GM12892 (cell line): ENCODE measurements around the gene HIRIP3.

ENCODE experiments used
- POLR2AphosphoS5 ChIP-seq: IDR thresholded peaks from 2 replicates; pipeline ENCODE4 v1.6.1; 2011; ENCODE audit warnings: low read depth, low read length, control low read depth
- TAF1 ChIP-seq: IDR thresholded peaks from 2 replicates; pipeline ENCODE4 v1.6.1; 2011; ENCODE audit warnings: low read depth, mild to moderate bottlenecking, control low read depth, low read length, borderline replicate concordance

DNA sequence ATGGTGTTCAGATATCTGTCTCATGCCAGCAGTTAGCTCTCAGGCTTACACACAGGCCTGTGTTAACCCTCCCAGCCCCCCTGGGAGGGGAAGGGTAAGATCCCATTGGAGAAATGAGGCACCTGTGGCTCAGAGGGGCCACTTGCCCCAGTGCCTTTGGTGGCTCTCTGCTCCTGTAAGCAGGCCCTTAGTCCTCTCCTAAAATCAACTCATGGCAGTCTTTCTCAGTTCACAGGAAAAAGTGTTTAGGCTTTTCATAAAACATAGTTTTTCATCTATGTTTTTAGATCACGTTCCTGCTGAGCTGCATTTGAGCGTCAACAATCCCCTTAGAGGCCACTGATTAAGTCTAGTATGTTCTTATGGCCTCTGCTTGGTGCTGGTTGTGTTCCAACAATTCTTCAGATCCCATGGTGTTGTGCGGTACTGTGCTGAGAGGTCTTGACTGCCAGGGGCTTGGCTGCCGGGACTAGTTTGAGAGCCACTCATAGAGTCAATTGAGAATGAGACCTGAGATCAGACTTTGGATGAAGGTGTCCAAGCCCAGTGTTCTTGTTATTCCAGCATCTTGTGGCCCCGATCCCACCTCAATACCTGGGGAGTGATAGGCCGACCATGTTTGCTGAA lies 11.2 kb downstream of the HIRIP3 start:
- TF ChIP-seq POLR2AphosphoS5 (no peak), TAF1 (no peak)
